ENCODE data around the gene ENTPD2.

The ENTPD2 gene

GRCh38 chr9:137030006-137030405 lies 23.9 kb downstream of the ENTPD2 start:
- DNase-seq (ENCODE audit: low spot score) = no peak

GRCh38 chr9:137029058-137029936 lies 24.6 kb downstream of the ENTPD2 start:
- peak; percentile 85 for DNase-seq (ENCODE audit: low spot score)

GRCh38 chr9:137028263-137029057 lies 25.4 kb downstream of the ENTPD2 start:
- DNase-seq (ENCODE audit: low spot score) = peak; percentile 85

- DNase-seq (ENCODE audit: low spot score) = no peak
Observed at GRCh38 chr9:137027369-137028262, 26.2 kb downstream of the ENTPD2 start, which contains the start of gene ABCA2. TSS of gene ABCA2 (minus strand) at chr9:137028237. CDS start at chr9:137028140, 97 bp downstream.

GRCh38 chr9:137026828-137027227 lies 27.0 kb downstream of the ENTPD2 start:
- DNase-seq (ENCODE audit: low spot score) = no peak

- DNase-seq (ENCODE audit: low spot score) = no peak
Observed at GRCh38 chr9:137026384-137026783, 27.5 kb downstream of the ENTPD2 start.

GRCh38 chr9:137025517-137025966 lies 28.3 kb downstream of the ENTPD2 start:
- no peak for DNase-seq (ENCODE audit: low spot score)

GRCh38 chr9:137023583-137023991 lies 30.3 kb downstream of the ENTPD2 start:
- no peak for DNase-seq (ENCODE audit: low spot score)

- no peak for DNase-seq (ENCODE audit: low spot score)
Observed at GRCh38 chr9:137023157-137023556, 30.7 kb downstream of the ENTPD2 start.

- DNase-seq (ENCODE audit: low spot score) = no peak
Observed at GRCh38 chr9:137022662-137023008, 31.2 kb downstream of the ENTPD2 start.

- DNase-seq (ENCODE audit: low spot score) = peak; percentile 93
Observed at GRCh38 chr9:137021979-137022661, 31.7 kb downstream of the ENTPD2 start.

- no peak for DNase-seq (ENCODE audit: low spot score)
Observed at GRCh38 chr9:137021568-137021978, 32.3 kb downstream of the ENTPD2 start.

GRCh38 chr9:137020771-137021567 lies 32.9 kb downstream of the ENTPD2 start:
- no peak for DNase-seq (ENCODE audit: low spot score)

GRCh38 chr9:137019891-137020683 lies 33.8 kb downstream of the ENTPD2 start:
- no peak for DNase-seq (ENCODE audit: low spot score)

- no peak for DNase-seq (ENCODE audit: low spot score)
Observed at GRCh38 chr9:137018761-137019559, 34.9 kb downstream of the ENTPD2 start.

GRCh38 chr9:137017791-137018497 lies 35.9 kb downstream of the ENTPD2 start:
- DNase-seq (ENCODE audit: low spot score) = peak; percentile 48

- no peak for DNase-seq (ENCODE audit: low spot score)
Observed at GRCh38 chr9:137017071-137017470, 36.8 kb downstream of the ENTPD2 start.

GRCh38 chr9:137016436-137016835 lies 37.4 kb downstream of the ENTPD2 start:
- DNase-seq (ENCODE audit: low spot score) = no peak
